Mucosa of gallbladder (tissue), 1 donor: ENCODE measurements around the gene MGLL. TPM values are rescaled to one million over a fixed set of nuclear protein-coding genes. Genes with fewer than 3 reads are reported as not detected.
A peak's percentile ranks its signal among the peaks of the same experiment; 100 is the strongest.

Experiments
- DNase-seq: peaks from one replicate; pipeline ENCODE4 v3.0.0-alpha.2; 2020; ENCODE audit warnings: low spot score
- total RNA-seq: library from RNA; stranded (reverse); gene quantifications from one replicate; pipeline ENCODE4 v1.2.1, GENCODE V29; 2021
- donor health status: DM: no; HTN: no; CAD: no.

MGLL gene
- total RNA-seq, 1 donor from 2014 or later, result 193 TPM

DNA sequence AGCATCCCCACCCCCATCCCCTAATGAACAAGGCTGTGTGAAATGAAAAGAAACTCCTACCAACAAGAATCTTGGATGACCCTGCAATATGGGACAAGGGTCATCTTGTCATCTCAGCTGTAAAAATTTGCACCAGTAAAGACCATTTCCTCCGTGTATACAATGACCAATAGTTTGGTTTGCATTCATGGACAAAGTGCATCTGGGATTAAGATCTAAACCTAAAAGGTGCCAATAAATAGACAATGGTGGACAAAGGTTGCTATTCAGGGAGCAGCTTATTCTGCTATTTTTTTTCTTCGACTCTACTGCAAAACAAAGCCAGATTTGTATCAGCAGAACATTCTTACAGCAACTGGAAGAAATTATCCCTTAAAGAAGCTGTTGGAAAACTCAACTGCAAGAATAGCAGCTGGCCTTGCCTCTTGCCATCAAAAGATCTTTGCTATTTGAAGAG, 8.0 kb downstream of the MGLL start:
- DNase-seq, result no peak

DNA sequence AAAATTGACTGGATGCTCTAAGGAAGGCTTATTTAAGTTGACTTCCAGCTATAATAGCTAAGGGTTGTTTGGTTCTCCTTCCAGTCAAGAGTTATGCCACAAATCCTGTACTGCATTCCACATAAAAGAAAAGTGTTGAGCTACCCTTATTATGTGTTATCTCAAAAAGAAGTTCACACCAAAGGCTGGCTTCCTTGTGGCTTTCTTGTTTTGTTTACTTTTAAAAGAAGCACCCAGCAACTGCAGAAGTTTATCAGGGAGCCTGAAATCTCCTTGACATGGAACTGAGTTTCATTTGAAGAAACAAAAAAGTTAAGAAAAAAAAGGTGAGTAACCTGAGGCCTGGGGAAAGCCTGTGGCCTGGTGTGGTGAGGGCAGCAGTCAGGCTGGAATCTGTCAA, 10.2 kb downstream of the MGLL start:
- no peak for DNase-seq

- no peak for DNase-seq
These were observed 10.6 kb downstream of the MGLL start for GRCh38 chr3:127811717-127812116.

- DNase-seq, result no peak
These were observed 12.7 kb downstream of the MGLL start for GRCh38 chr3:127809611-127810010.

DNA sequence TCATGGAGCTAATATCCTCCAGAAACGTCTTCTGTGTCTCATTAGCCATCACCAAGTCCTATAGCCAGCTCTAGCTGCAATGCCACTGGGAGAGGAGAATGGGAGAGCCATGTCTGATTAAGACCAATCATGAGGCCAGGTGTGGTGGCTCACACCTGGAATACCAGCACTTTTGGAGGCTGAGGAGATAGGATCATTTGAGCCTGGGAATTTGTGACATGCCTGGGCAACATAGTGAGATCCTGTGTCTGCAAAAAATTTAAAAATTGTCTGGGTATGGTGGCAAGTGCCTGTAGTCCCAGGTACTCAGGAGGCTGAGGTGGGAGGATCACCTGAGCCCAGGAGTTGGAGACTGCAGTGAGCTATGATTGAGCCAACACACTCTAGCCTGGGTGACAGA, 13.1 kb downstream of the MGLL start:
- DNase-seq, result no peak

GRCh38 chr3:127808197-127808596, 14.1 kb downstream of the MGLL start:
- DNase-seq, result no peak

- DNase-seq, result no peak
These were observed 17.1 kb downstream of the MGLL start for GRCh38 chr3:127805026-127805753.

DNA sequence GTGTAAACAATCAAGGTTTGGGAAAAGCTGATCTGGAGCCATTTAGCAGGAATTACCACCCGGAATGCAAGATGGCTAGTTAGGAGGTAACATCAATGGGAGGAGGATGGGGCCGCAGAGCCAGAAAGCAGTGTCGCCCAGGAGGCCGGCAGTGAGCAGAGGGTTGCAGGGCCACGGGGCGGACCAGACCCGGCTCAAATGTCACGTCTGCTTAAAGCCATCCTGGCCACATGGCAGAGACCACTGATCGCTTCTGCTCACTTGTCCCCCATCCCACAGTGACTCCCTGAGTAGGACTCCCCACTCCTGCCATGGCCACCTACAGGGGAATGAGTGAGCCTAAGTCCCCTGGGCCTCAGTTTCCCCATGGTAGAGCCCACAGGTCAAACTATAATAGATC, 18.2 kb downstream of the MGLL start:
- DNase-seq, result no peak

DNA sequence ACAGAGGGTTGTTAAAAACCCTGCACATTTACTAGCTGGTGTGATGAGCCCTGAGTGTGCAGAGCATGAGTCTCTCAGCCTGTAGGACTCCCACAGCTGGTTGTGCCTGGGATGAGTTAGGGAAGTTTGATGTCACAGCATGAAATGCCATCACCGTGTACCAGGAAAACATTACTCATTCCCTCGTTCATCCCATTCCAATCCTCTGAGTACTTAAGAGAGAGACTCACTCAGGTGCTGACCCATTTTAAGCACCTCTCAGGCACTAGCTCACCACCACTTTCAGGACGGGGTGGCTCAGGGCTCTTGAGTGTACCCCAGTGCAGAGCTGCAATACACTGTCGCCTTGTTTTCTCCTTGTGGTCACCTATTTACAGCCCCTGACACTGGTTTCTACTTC, 18.7 kb downstream of the MGLL start:
- DNase-seq, result no peak

DNA sequence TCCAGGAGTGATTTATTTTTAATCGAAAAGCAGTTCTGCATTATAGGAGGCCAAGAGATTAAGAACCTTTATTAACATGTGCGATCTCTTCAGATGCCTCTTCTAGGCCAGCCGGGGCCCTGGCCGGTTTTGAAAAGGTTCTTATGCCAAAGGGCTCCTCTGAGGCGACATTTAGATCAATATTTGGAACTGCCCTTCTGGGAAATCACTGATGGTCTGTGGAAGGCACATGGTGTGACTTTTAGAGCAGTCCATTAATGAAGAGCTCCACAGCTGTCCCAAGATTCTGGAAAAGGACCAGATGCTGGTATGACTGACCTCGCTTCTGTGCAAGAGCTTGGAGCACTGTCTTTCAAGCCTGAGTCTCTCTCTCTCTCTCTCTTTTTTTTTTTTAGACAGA, 19.7 kb downstream of the MGLL start:
- DNase-seq, result no peak

- DNase-seq, result no peak
These were observed 20.5 kb downstream of the MGLL start for GRCh38 chr3:127801731-127802313.

GRCh38 chr3:127800508-127800907, 21.8 kb downstream of the MGLL start:
- DNase-seq, result no peak

- no peak for DNase-seq
These were observed 22.7 kb downstream of the MGLL start for GRCh38 chr3:127799476-127800222.

DNA sequence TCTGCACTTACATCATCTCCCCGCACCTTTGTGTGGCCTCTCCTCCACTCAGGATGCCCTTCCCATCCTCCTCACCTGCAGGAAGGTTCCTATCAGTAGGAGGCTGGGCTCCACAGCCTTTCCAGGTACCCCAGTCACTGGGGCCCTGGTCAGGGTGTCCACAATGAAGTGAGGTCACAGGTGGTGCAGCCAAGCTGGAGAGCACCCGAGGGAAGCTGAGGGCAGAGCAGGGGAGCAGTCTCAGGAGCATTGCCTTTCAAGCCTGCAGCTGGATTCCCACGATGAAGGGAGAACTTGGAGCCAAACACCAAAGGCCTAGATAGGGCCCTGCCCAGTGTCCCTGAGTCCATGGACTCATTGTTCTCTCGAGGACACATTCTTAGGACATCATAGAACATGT, 23.6 kb downstream of the MGLL start:
- no peak for DNase-seq

- no peak for DNase-seq
These were observed 25.5 kb downstream of the MGLL start for GRCh38 chr3:127796831-127797150.

DNA sequence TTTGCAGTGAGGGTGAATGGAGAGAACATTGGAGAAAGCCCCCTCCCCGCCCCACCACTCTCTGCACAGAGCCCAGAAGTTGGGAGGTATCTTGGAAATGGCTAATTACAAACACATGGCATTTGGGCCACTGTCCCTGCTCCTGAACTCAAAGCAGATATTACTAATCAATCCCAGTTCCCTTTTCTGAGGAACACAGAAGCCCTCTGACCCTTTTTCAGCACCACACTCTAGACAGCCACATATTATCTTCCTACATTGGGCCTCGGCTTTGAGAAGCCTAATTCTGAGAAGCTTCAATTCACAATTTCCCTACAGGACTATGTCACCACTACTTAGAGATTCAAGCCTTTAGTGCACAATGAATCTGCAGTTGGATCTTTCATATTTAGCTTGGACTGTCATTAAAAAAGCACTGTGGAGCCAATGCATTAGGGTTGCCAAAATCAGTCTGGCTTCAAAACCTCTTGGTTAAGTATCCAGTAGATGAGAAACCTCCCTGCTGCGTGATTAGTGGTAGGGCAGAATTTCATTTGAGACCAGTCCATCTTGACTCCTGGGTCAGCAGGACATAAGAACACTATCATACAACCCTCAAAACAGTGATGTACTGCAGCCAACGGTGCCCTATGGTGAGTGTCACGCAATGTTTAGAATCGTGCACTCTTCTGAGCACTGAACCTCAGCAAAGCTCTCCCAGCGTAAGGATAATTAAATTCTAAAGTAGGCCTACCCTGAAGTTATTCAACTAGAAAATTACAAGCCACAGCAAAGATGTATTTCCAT, 26.1 kb downstream of the MGLL start:
- DNase-seq, result no peak

DNA sequence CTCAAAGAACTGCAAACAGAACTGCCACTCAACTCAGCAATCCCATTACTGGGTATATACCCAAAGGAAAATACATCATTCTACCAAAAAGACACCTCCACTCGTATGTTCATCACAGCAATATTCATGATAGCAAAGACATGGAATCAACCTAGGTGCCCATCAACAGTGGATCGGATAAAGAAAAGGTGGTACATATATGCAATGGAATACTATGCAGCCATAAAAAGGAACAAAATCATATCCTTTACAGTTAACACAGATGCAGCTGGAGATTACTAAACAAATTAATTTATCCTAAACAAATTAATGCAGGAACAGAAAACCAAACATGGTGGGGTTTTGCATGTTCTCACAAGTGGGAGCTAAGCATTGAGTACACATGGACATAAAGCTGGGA, 27.3 kb downstream of the MGLL start:
- no peak for DNase-seq

DNA sequence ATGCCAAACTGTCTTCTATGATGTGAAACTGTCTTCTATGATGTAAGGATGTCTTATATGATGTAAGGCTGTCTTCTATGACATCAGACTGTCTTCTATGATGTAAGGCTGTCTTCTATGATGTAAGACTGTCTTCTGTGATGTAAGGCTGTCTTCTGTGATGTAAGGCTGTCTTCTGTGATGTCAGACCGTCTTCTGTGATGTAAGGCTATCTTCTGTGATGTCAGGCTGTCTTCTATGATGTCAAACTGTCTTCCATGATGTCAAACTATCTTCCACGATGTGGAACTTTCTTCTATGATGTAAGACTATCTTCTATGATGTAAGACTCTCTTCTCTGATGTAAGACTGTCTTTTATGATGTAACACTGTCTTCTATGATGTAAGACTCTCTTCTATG, 27.9 kb downstream of the MGLL start:
- DNase-seq, result no peak

DNA sequence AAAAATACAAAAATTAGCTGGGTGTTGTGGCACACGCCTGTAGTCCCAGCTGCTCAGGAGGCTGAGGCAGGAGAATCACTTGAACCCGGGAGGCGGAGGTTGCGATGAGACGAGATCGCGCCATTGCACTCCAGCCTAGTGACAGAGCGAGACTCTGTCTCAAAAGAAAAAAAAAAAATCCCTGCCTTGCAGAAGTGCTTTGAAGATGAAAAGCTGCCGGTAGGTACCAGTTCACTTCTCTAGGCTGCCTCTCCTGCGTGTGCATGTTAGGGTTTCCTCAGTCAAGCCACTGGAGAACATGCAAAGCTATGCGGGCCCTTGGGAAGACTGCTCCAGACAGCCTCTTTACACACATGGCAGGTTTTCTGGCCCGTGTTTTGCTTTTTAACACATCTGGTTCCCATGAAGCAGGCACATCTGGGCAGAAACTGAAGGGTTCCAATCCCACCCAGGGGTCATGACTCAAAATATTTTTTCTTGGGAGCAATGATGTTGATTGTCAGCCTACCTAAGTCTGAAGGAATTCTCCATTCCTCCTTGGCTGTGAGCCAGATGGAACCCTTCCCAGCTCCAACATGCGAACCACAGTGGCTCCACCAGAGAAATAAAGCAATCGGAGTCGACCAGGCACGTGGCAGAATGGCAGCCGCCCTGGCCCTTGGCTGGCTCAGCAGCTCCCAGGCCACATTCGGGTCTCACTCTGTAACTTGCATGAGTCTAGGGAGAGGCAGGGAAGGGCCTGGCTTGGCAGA, 29.6 kb downstream of the MGLL start:
- DNase-seq, result peak; percentile 73

DNA sequence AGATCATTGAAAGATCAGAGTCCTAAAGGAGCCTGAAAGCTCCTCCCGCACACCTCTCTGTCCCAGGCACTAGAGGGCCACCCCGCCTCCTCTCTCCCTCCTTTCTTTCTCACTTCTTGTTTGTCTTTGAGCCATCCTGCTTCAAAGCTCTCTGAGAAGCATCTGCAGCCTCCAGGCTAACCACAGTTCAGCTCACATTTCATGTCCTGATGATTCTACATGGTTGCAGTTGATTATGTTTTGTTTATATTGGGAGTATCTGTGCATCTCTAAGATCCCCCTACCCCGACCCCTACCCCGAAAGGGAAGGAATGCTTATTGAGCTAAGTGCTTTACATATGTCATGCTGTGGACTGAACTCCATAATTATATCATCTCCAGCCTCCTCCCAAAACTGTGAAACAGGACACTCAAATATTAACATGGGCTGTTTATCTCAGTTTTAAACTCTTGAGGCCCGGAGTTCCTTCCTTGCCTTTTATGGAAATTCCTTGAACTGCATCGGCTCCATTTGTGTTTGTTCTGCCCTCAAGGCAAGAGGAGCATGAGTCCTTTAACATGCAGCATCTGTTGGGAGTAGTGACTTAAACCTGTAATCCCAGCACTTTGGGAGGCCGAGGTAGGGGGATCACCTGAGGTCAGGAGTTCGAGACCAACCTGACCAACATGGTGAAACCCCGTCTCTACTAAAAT, 30.9 kb downstream of the MGLL start:
- no peak for DNase-seq

GRCh38 chr3:127790882-127791183, 31.5 kb downstream of the MGLL start:
- DNase-seq, result no peak
